ENCODE data around the gene AP1M1. TPM values are rescaled to one million over a fixed set of nuclear protein-coding genes. Genes with fewer than 3 reads are reported as not detected.
A peak's percentile ranks its signal among the peaks of the same experiment; 100 is the strongest.

AP1M1 gene
- total RNA-seq, 1 experiment from 2014 or later: 27.7 TPM

DNA sequence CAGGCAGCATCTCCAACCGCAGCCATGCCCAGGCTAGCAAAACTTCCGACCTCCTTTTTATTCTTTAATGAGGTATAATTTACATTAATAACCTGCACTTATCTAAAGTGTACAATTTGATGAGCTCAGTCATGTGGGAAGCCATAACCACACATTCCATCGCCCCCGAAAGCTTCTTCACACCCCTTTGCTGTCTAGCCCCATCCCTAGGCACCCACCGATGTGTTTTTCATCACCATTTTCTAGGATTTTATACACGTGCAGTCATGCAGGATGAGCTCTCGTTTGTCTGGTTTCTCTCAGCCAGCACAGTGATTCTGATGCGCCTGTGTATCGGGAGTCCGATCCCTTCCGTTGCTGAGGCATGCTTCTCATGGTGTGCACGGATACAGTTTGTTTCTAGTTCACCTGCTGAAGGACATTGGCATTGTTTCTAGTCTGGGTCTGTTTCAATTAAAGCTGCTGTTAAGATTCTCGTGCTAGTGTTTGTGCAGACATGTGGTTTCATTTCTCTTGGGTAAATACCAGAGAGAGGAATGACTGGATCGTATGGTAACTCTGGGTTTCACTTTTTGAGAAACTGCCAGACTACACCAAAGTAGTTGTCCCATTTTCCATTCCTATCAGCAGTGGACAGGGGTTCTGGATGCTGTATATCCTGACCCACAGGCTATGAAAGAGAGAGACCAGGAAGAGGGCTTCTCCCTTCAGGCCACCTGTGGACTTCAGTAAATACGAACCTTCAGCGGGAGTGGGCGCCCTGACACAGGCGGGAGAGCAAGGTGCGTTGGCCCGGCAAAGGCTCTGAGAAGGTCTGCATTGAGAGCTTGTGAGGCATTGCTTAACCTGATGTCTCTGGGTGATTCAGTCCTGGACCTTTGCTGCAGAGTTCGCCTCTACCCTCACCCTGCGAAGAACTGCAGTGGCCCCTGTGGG, 4.9 kb downstream of the AP1M1 start:
- DNase-seq (ENCODE audit: low spot score) (no peak), ATAC-seq (no peak)
- no peak overlapping the region for H3K27ac Mint-ChIP-seq
- no peak overlapping the region for H3K4me3 Mint-ChIP-seq
- no peaks in the 10 kb centered on the region for H3K36me3 Mint-ChIP-seq
- H3K27me3 Mint-ChIP-seq (ENCODE audit: low read depth): no peaks in the 10 kb centered on the region
- no peaks in the 10 kb centered on the region for H3K9me3 Mint-ChIP-seq
- TF ChIP-seq RELA (CRISPR knock-in tag; IDR thresholded peaks at IDR 0.05; ENCODE audit: borderline replicate concordance) (no peak), EMX1 (CRISPR knock-in tag; IDR thresholded peaks at IDR 0.05) (no peak), ATF6 (CRISPR knock-in tag; IDR thresholded peaks at IDR 0.05) (no peak), ZSCAN18 (CRISPR knock-in tag; IDR thresholded peaks at IDR 0.05) (no peak), IRF2 (CRISPR knock-in tag; IDR thresholded peaks at IDR 0.05; ENCODE audit: borderline replicate concordance, low read depth) (no peak), NFATC4 (CRISPR knock-in tag; IDR thresholded peaks at IDR 0.05) (no peak), HMGA2 (CRISPR knock-in tag; IDR thresholded peaks at IDR 0.05) (no peak), NR1H2 (CRISPR knock-in tag; IDR thresholded peaks at IDR 0.05) (no peak), ZNF423 (CRISPR knock-in tag; IDR thresholded peaks at IDR 0.05) (no peak), SP1 (CRISPR knock-in tag; conservative IDR thresholded peaks at IDR 0.05) (no peak), TCF7 (CRISPR knock-in tag; IDR thresholded peaks at IDR 0.05; ENCODE audit: low read depth) (no peak), TEAD1 (CRISPR knock-in tag; IDR thresholded peaks at IDR 0.05) (no peak), ETV6 (CRISPR knock-in tag; IDR thresholded peaks at IDR 0.05) (no peak)
- TF ChIP-seq, protein P1, sequence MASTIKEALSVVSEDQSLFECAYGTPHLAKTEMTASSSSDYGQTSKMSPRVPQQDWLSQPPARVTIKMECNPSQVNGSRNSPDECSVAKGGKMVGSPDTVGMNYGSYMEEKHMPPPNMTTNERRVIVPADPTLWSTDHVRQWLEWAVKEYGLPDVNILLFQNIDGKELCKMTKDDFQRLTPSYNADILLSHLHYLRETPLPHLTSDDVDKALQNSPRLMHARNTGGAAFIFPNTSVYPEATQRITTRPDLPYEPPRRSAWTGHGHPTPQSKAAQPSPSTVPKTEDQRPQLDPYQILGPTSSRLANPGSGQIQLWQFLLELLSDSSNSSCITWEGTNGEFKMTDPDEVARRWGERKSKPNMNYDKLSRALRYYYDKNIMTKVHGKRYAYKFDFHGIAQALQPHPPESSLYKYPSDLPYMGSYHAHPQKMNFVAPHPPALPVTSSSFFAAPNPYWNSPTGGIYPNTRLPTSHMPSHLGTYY (CRISPR knock-in tag; IDR thresholded peaks at IDR 0.05): no peak
- TF ChIP-seq, protein P2, sequence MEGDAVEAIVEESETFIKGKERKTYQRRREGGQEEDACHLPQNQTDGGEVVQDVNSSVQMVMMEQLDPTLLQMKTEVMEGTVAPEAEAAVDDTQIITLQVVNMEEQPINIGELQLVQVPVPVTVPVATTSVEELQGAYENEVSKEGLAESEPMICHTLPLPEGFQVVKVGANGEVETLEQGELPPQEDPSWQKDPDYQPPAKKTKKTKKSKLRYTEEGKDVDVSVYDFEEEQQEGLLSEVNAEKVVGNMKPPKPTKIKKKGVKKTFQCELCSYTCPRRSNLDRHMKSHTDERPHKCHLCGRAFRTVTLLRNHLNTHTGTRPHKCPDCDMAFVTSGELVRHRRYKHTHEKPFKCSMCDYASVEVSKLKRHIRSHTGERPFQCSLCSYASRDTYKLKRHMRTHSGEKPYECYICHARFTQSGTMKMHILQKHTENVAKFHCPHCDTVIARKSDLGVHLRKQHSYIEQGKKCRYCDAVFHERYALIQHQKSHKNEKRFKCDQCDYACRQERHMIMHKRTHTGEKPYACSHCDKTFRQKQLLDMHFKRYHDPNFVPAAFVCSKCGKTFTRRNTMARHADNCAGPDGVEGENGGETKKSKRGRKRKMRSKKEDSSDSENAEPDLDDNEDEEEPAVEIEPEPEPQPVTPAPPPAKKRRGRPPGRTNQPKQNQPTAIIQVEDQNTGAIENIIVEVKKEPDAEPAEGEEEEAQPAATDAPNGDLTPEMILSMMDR (IDR thresholded peaks at IDR 0.05): no peak
- POLR2A ChIA-PET: no interaction called here
- peaks cover 5% of the 10 kb centered on the region for H3K4me1 Mint-ChIP-seq
- CTCF ChIA-PET: interaction anchor here (1.2 kb wide), 1 partner anchor 180 kb away, joined by 3 read pairs; no protein-coding TSS in a partner anchor

DNA sequence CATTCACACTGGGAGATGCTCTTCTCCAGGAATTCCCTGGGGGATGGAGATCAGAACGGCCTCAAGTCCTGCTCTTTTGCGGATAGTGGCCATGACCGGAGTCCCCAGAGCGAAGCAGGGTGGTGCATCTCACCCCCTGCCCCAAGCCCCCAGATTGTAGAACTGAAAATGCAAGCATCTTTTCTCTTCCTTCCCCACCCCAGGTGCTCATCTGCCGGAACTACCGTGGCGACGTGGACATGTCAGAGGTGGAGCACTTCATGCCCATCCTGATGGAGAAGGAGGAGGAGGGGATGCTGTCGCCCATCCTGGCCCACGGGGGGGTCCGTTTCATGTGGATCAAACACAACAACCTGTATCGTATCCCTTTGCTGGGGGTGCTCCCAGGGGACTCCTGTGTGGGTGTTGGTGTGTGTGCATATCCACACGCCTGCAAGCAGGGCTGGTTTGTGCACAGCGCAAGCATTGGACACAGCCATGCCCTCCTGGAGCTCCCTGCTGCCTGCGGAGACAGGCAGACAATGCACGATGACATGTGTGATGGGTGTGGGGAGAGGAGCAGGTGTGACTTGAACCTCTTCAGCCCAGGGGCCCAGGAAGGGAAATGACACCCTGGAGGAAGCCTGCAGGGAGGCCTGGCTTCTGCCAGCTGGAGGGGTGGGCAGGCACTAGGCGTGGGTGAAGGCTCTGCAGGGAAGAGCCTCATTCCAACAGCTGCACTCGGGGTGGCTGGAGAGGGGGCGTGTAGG, 5.7 kb downstream of the AP1M1 start:
- no peaks in the 10 kb centered on the region for H3K27me3 Mint-ChIP-seq (ENCODE audit: low read depth)
- no peak overlapping the region for H3K27ac Mint-ChIP-seq
- no peaks in the 10 kb centered on the region for H3K36me3 Mint-ChIP-seq
- no peak for TF ChIP-seq MXD4 (CRISPR knock-in tag; IDR thresholded peaks at IDR 0.05; ENCODE audit: borderline replicate concordance)
- TF ChIP-seq ZSCAN18 (CRISPR knock-in tag; IDR thresholded peaks at IDR 0.05): no peak
- no peak for TF ChIP-seq ATF6 (CRISPR knock-in tag; IDR thresholded peaks at IDR 0.05)
- no peak for TF ChIP-seq OVOL2 (CRISPR knock-in tag; IDR thresholded peaks at IDR 0.05; ENCODE audit: borderline replicate concordance)
- no peaks in the 10 kb centered on the region for H3K9me3 Mint-ChIP-seq
- DNase-seq (ENCODE audit: low spot score): peak; percentile 1
- no peak overlapping the region for H3K4me3 Mint-ChIP-seq
- ChIA-PET CTCF (no interaction called here), POLR2A (no interaction called here)
- H3K4me1 Mint-ChIP-seq: peaks cover 4% of the 10 kb centered on the region
- no peak for ATAC-seq
